SH-SY5Y (cell line): ENCODE results near the gene TUBB4B.

Source experiments
- GATA2 ChIP-seq: IDR thresholded peaks from 2 replicates; pipeline ENCODE4 v1.6.1; 2011; ENCODE audit warnings: mild to moderate bottlenecking, low read depth, low read length
- GATA3 ChIP-seq: IDR thresholded peaks from 2 replicates; pipeline ENCODE4 v1.6.1; 2011; ENCODE audit warnings: low read depth, mild to moderate bottlenecking, low read length, moderate library complexity

Gene TUBB4B

DNA sequence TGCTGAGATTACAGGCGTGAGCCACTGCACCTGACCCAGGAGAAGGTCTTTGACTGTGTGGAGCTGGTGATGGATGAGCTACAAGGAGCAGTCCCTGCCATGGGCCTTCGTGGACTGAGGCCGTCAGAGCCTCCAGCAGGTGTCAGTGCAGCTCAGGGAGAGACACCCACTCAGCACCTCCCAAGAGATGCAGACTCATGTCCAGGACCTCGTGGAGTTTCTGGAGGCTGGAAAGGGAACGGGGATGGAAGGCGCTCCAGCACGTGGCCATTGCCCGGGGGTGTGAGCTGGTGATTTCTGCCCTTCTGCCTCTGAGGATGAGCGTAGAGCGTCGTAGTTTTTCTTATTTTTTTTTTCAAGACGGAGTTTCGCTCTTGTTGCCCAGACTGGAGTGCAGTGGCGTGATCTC lies 45.9 kb downstream of the TUBB4B start:
- TF ChIP-seq GATA3 (no peak), GATA2 (no peak)

DNA sequence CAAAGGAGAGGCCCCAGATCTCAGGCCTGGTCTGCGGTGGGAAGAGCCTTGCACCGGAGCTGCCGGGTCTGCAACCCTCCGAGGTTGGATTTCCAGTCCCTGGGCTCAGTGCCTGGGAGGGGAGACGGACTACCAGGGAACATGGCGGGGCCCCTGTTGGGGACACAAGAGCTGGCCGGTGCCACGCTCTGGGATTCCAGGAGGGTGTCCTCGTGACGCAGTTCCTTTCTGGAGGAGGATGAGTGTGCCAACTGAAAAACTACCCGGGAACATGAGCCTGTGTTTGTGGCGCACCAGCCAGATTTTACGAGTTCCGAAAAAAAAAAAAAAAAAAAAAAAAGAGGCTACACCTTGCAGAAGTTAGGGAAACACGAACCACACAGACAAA lies 52.0 kb downstream of the TUBB4B start:
- TF ChIP-seq GATA2 = no peak
- no peak for TF ChIP-seq GATA3
